A549 (cell line): Measurements from ENCODE around the gene ATG10. TPM values are rescaled to one million over a fixed set of nuclear protein-coding genes. Genes with fewer than 3 reads are reported as not detected.
A peak's percentile ranks its signal among the peaks of the same experiment; 100 is the strongest.

Source experiments
- ATAC-seq, 2 experiments: fragments of 200-7000 bp in 1 of 2; fragments of >200 bp in 1 of 2; cut with Nextera tagmentation in 1 of 2; cut with Tn5 transposase in 1 of 2; 3 replicates each; pipeline versions ENCODE4 v1.8.0 to v1.9.1; 2018 to 2020; ENCODE audit warnings: mild to moderate bottlenecking in 1 of 2, moderate library complexity in 1 of 2
- CTCF ChIA-PET: fragments of 300-600 bp; sonication (Branson Sonifier 250); formaldehyde crosslinking; extraction: SDS; loops from one replicate; lab custom pipeline; 2021; ENCODE audit warnings: antibody characterized with exemption, inconsistent platforms; lab: Yijun Ruan, JAX
- POLR2A ChIA-PET: fragments of 350-600 bp; formaldehyde crosslinking; extraction: SDS; loops from one replicate; lab custom pipeline; 2021; ENCODE audit warnings: antibody characterized with exemption, inconsistent platforms; lab: Yijun Ruan, JAX
- DNase-seq, 2 experiments: peaks; one replicate each; pipeline versions ENCODE4 v3.0.0 to v3.0.0-alpha.2; 2011 to 2016; ENCODE audit warnings: low read depth in 1 of 2, low spot score in 1 of 2
- FAIRE-seq: peaks from 2 replicates; lab custom pipeline; 2011; peaks lifted over from hg19 to GRCh38; lab: Jason Lieb, UNC
- H3K27ac ChIP-seq, 2 experiments: fragments of >200 bp; sonication (Bioruptor Twin); formaldehyde crosslinking; 3 replicates each; pipeline ENCODE4 v1.5.1; 2016 to 2017
- H3K4me1 ChIP-seq: fragments of >200 bp; sonication (Bioruptor Twin); formaldehyde crosslinking; 3 replicates; pipeline ENCODE4 v1.6.1; 2016
- H3K4me2 ChIP-seq: fragments of >200 bp; sonication (Bioruptor Twin); formaldehyde crosslinking; 3 replicates; pipeline ENCODE4 v1.6.1; 2016
- H3K4me3 ChIP-seq: fragments of >200 bp; sonication (Bioruptor Twin); formaldehyde crosslinking; 3 replicates; pipeline ENCODE4 v1.5.1; 2016
- H3K9me3 ChIP-seq: fragments of >200 bp; sonication (Bioruptor Twin); formaldehyde crosslinking; 3 replicates; pipeline ENCODE4 v1.6.1; 2016
- CBX8 ChIP-seq: fragments of 200-600 bp; sonication (generic); IDR thresholded peaks from 2 replicates; pipeline ENCODE4 v1.6.1; 2016
- CEBPB ChIP-seq, 2 experiments: fragments of >200 bp in 1 of 2; sonication (Bioruptor Twin) in 1 of 2; formaldehyde crosslinking in 1 of 2; IDR thresholded peaks; 2 replicates each; pipeline ENCODE4 v1.6.1; 2012 to 2016
- EHMT2 ChIP-seq: fragments of 200-600 bp; sonication (generic); IDR thresholded peaks from 2 replicates; pipeline ENCODE4 v1.6.1; 2016; ENCODE audit warnings: antibody characterized with exemption, low read depth, mild to moderate bottlenecking, moderate library complexity
- ESRRA ChIP-seq: fragments of 150-350 bp; IDR thresholded peaks from 2 replicates; pipeline ENCODE4 v1.6.1; 2014; ENCODE audit warnings: mild to moderate bottlenecking, low read length, borderline replicate concordance
- FOXS1 ChIP-seq: fragments of 250-450 bp; sonication (Bioruptor Pico); IDR thresholded peaks from 2 replicates; pipeline ENCODE4 v1.5.0; 2020; ENCODE audit warnings: mild to moderate bottlenecking, moderate library complexity
- HEYL ChIP-seq: fragments of 250-450 bp; sonication (Bioruptor Pico); IDR thresholded peaks from 2 replicates; pipeline ENCODE4 v1.8.0; 2021; ENCODE audit warnings: mild to moderate bottlenecking, moderate library complexity
- JUNB ChIP-seq: fragments of >200 bp; sonication (Bioruptor Twin); formaldehyde crosslinking; IDR thresholded peaks from 2 replicates; pipeline ENCODE4 v1.6.1; 2016
- MAFK ChIP-seq: fragments of 450-650 bp; IDR thresholded peaks from 2 replicates; pipeline ENCODE4 v1.6.1; 2014; ENCODE audit not compliant: partially characterized antibody
- MAZ ChIP-seq: fragments of 150-350 bp; IDR thresholded peaks from 2 replicates; pipeline ENCODE4 v1.6.1; 2014; ENCODE audit warnings: antibody characterized with exemption, low read depth, low read length, borderline replicate concordance
- MYC ChIP-seq: IDR thresholded peaks from 2 replicates; pipeline ENCODE4 v1.6.1; 2012; ENCODE audit warnings: mild to moderate bottlenecking, inconsistent platforms, low read length, improper control_type of control experiment, borderline replicate concordance
- NPAS2 ChIP-seq: fragments of 250-450 bp; sonication (Bioruptor Pico); IDR thresholded peaks from 2 replicates; pipeline ENCODE4 v1.8.0; 2022; ENCODE audit warnings: mild to moderate bottlenecking, moderate library complexity, borderline replicate concordance
- PHF8 ChIP-seq: fragments of 200-600 bp; sonication (generic); IDR thresholded peaks from 2 replicates; pipeline ENCODE4 v1.6.1; 2016; ENCODE audit warnings: low read depth, mild to moderate bottlenecking, antibody characterized with exemption, moderate library complexity, borderline replicate concordance
- POLR2A ChIP-seq: IDR thresholded peaks from 2 replicates; pipeline ENCODE4 v1.6.1; 2012; ENCODE audit warnings: mild to moderate bottlenecking, low read length
- POLR2AphosphoS2 ChIP-seq: conservative IDR thresholded peaks from 2 replicates; pipeline ENCODE4 v1.6.1; 2012; ENCODE audit warnings: low read length, improper control_type of control experiment, inconsistent platforms
- RCOR1 ChIP-seq: fragments of 150-350 bp; IDR thresholded peaks from 2 replicates; pipeline ENCODE4 v1.6.1; 2014; ENCODE audit warnings: antibody characterized with exemption, low read length, low read depth
- RFX5 ChIP-seq: fragments of 450-650 bp; IDR thresholded peaks from 2 replicates; pipeline ENCODE4 v1.7.1; 2014; ENCODE audit warnings: antibody characterized with exemption, mild to moderate bottlenecking, moderate library complexity
- RNF2 ChIP-seq: fragments of 200-600 bp; sonication (generic); IDR thresholded peaks from 2 replicates; pipeline ENCODE4 v1.6.1; 2016; ENCODE audit warnings: low read depth, mild to moderate bottlenecking, antibody characterized with exemption, moderate library complexity, borderline replicate concordance
- TP53 ChIP-seq: fragments of 250-450 bp; sonication (Bioruptor Pico); IDR thresholded peaks from 2 replicates; pipeline ENCODE4 v1.5.0; 2021; ENCODE audit warnings: mild to moderate bottlenecking, moderate library complexity
- ZC3H11A ChIP-seq: fragments of 450-650 bp; IDR thresholded peaks from 2 replicates; pipeline ENCODE4 v1.6.1; 2014; ENCODE audit warnings: antibody characterized with exemption, mild to moderate bottlenecking
- ZSCAN20 ChIP-seq: fragments of 250-450 bp; sonication (Bioruptor Pico); IDR thresholded peaks from 2 replicates; pipeline ENCODE4 v1.8.0; 2022; ENCODE audit warnings: mild to moderate bottlenecking, moderate library complexity
- WGBS: methylation state at CpG from one replicate; pipeline ENCODE4 v1.1.6; 2017; ENCODE audit errors: missing lambda C conversion rate; 5-methylcytosine and 5-hydroxymethylcytosine counted together
- polyA plus RNA-seq, 4 experiments: library from polyadenylated mRNA; depleted of rRNA in 3 of 4; stranded (reverse); fragments of >200 nt; fragmentation: RNase III in 1 of 4; extraction: RNeasy Plus Mini Kit Qiagen cat#74134 plus additional on column Dnase treatment in 1 of 4; gene quantifications; 2 replicates in 3 of 4; 3 replicates in 1 of 4; pipeline ENCODE4 v1.2.3, GENCODE V29; 2011 to 2017
- TF ChIP-seq, protein P1 (sequence below): fragments of 250-450 bp; sonication (Bioruptor Pico); IDR thresholded peaks from 2 replicates; pipeline ENCODE4 v1.5.0; 2021; ENCODE audit warnings: mild to moderate bottlenecking, moderate library complexity, borderline replicate concordance
- TF ChIP-seq, protein P2 (sequence below): IDR thresholded peaks from 2 replicates; pipeline ENCODE4 v1.6.1; 2012; ENCODE audit warnings: low read depth, borderline replicate concordance
- TF ChIP-seq, protein P3 (sequence below): fragments of 250-450 bp; sonication (Bioruptor Pico); IDR thresholded peaks from 2 replicates; pipeline ENCODE4 v1.5.0; 2020; ENCODE audit warnings: low read depth, mild to moderate bottlenecking, moderate library complexity
- TF ChIP-seq, protein P4 (sequence below): IDR thresholded peaks from 2 replicates; pipeline ENCODE4 v1.6.1; 2012
- TF ChIP-seq, protein P5 (sequence below): fragments of 150-350 bp; IDR thresholded peaks from 2 replicates; pipeline ENCODE4 v1.6.1; 2014; ENCODE audit warnings: low read depth, mild to moderate bottlenecking, low read length
- TF ChIP-seq, protein P6 (sequence below): fragments of 200-600 bp; sonication (generic); IDR thresholded peaks from 2 replicates; pipeline ENCODE4 v1.6.1; 2016; ENCODE audit warnings: antibody characterized with exemption, mild to moderate bottlenecking, moderate library complexity
- TF ChIP-seq, protein P7 (sequence below): IDR thresholded peaks from 2 replicates; pipeline ENCODE4 v1.6.1; 2012

ATG10 gene
- polyA plus RNA-seq, 2 of the 4 experiments (the other 2 are of a cell fraction) = 12.7 to 17.9 TPM

DNA sequence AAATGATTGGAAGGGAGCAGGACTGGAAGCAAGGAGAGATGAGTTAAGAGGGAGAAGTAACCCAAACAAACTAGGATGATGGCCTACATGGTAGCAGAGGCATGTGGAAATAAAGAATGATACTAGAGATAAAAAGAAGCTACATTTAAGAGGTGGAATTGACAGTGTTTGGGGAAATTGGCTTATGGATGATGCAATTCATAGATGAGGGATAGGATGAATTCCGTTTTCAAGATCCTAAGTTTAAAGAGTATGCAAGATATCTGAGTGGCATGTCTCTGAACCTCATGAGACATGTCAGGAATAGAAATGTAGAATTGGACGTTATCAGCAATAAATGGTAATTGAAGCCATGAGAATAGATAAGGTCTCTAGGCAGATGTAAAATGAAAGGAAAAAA lies 232.7 kb downstream of the ATG10 start (continued):
- TF ChIP-seq ZSCAN20 (CRISPR knock-in tag) = no peak
- TF ChIP-seq, all 56 proteins: peak for 0

DNA sequence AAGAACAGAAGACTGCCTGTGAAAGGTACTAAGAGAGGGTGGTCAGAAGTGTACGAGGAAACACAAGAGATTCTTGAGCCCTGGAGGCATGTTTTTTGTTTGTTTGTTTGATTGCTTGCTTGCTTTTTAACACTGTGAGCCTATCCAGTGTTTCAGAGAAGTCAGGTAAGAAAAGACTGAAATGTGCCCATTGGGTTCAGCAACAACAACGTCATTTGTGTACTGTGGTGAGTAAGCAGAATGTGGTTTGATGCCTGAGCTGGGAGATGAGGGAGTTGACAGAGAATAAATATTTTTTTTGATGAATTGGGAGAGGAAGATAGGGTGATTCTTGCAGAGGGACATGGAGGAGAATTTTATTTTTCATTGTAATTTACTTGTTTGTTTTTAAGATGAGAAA lies 233.2 kb downstream of the ATG10 start:
- TF ChIP-seq, protein P1, sequence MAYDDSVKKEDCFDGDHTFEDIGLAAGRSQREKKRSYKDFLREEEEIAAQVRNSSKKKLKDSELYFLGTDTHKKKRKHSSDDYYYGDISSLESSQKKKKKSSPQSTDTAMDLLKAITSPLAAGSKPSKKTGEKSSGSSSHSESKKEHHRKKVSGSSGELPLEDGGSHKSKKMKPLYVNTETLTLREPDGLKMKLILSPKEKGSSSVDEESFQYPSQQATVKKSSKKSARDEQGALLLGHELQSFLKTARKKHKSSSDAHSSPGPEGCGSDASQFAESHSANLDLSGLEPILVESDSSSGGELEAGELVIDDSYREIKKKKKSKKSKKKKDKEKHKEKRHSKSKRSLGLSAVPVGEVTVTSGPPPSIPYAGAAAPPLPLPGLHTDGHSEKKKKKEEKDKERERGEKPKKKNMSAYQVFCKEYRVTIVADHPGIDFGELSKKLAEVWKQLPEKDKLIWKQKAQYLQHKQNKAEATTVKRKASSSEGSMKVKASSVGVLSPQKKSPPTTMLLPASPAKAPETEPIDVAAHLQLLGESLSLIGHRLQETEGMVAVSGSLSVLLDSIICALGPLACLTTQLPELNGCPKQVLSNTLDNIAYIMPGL = no peak
- TF ChIP-seq RFX5 = no peak
- no peak for TF ChIP-seq FOXS1 (CRISPR knock-in tag)
- no peak for TF ChIP-seq ZC3H11A
- TF ChIP-seq CBX8 = no peak
- TF ChIP-seq, protein P2, sequence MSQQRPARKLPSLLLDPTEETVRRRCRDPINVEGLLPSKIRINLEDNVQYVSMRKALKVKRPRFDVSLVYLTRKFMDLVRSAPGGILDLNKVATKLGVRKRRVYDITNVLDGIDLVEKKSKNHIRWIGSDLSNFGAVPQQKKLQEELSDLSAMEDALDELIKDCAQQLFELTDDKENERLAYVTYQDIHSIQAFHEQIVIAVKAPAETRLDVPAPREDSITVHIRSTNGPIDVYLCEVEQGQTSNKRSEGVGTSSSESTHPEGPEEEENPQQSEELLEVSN = no peak
- TF ChIP-seq EHMT2 = no peak
- TF ChIP-seq RCOR1 = no peak
- no peak for TF ChIP-seq POLR2AphosphoS2
- TF ChIP-seq MAFK = no peak
- TF ChIP-seq JUNB = no peak
- TF ChIP-seq, protein P3, sequence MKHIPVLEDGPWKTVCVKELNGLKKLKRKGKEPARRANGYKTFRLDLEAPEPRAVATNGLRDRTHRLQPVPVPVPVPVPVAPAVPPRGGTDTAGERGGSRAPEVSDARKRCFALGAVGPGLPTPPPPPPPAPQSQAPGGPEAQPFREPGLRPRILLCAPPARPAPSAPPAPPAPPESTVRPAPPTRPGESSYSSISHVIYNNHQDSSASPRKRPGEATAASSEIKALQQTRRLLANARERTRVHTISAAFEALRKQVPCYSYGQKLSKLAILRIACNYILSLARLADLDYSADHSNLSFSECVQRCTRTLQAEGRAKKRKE (CRISPR knock-in tag) = no peak
- no peak for TF ChIP-seq POLR2A
- no peak for TF ChIP-seq RNF2
- TF ChIP-seq NPAS2 (CRISPR knock-in tag) = no peak
- TF ChIP-seq, protein P4, sequence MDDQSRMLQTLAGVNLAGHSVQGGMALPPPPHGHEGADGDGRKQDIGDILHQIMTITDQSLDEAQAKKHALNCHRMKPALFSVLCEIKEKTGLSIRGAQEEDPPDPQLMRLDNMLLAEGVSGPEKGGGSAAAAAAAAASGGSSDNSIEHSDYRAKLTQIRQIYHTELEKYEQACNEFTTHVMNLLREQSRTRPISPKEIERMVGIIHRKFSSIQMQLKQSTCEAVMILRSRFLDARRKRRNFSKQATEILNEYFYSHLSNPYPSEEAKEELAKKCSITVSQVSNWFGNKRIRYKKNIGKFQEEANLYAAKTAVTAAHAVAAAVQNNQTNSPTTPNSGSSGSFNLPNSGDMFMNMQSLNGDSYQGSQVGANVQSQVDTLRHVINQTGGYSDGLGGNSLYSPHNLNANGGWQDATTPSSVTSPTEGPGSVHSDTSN = no peak
- TF ChIP-seq ESRRA = no peak
- TF ChIP-seq, protein P5, sequence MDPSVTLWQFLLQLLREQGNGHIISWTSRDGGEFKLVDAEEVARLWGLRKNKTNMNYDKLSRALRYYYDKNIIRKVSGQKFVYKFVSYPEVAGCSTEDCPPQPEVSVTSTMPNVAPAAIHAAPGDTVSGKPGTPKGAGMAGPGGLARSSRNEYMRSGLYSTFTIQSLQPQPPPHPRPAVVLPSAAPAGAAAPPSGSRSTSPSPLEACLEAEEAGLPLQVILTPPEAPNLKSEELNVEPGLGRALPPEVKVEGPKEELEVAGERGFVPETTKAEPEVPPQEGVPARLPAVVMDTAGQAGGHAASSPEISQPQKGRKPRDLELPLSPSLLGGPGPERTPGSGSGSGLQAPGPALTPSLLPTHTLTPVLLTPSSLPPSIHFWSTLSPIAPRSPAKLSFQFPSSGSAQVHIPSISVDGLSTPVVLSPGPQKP = no peak
- TF ChIP-seq, all 56 proteins: peak for 0
- POLR2A ChIA-PET = no interaction called here
- ATAC-seq = peak in 1 of 2 experiments; percentile 65; a peak in 3 of 6 replicates
- FAIRE-seq = no peak
- 41% methylated on average over 2 of the region's 2 CpGs for WGBS
- Histone ChIP-seq H3K9me3 (no peaks in the 10 kb centered on the region), H3K4me1 (peaks cover 8% of the 10 kb centered on the region; the same call in 1 of the 3 replicates), H3K27ac (0 out of 6 replicates have a peak overlapping the region, but pooled peaks of 1 of the 2 experiments have one; percentile 3), H3K4me3 (no peak overlapping the region), H3K4me2 (peak overlapping the region; percentile 21)
- CTCF ChIA-PET = no interaction called here
- peak in 1 of 2 experiments; percentile 56 for DNase-seq

DNA sequence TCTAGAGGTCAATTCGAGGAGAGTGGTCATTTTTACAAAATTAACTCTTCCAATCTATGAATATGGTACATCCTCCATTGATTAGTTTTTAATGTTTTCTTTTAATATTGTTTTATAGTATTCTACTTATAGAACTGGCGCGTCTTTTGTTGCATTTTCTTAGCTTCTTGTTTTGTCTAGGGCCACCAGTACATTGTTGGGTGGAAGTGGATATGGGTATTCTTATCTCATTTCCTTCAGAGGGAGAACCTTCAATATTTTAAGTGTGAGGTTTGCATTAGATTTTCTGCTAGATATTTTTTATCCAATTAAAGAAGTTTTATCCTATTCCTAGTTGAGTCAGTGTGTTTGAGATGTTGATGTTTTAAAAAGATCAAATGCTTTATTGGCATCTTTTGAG lies 236.5 kb downstream of the ATG10 start:
- peaks cover 8% of the 10 kb centered on the region; the same call in 1 of the 3 replicates for H3K4me1 ChIP-seq
- ATAC-seq (no peak), DNase-seq (no peak), FAIRE-seq (no peak)
- H3K27ac ChIP-seq = no peak overlapping the region
- no peak overlapping the region for H3K4me3 ChIP-seq
- no peak overlapping the region for H3K4me2 ChIP-seq
- CTCF ChIA-PET = no interaction called here
- no peaks in the 10 kb centered on the region for H3K9me3 ChIP-seq
- WGBS = 92% methylated on average over 3 of the region's 3 CpGs
- POLR2A ChIA-PET = no interaction called here
- TF ChIP-seq PHF8 (no peak), HEYL (CRISPR knock-in tag) (no peak), ZSCAN20 (CRISPR knock-in tag) (no peak), ZC3H11A (no peak), MAZ (no peak), JUNB (no peak), MYC (no peak), RNF2 (no peak), CEBPB (IDR thresholded peaks at IDR 0.05) (no peak), TP53 (no peak)
- TF ChIP-seq, protein P6, sequence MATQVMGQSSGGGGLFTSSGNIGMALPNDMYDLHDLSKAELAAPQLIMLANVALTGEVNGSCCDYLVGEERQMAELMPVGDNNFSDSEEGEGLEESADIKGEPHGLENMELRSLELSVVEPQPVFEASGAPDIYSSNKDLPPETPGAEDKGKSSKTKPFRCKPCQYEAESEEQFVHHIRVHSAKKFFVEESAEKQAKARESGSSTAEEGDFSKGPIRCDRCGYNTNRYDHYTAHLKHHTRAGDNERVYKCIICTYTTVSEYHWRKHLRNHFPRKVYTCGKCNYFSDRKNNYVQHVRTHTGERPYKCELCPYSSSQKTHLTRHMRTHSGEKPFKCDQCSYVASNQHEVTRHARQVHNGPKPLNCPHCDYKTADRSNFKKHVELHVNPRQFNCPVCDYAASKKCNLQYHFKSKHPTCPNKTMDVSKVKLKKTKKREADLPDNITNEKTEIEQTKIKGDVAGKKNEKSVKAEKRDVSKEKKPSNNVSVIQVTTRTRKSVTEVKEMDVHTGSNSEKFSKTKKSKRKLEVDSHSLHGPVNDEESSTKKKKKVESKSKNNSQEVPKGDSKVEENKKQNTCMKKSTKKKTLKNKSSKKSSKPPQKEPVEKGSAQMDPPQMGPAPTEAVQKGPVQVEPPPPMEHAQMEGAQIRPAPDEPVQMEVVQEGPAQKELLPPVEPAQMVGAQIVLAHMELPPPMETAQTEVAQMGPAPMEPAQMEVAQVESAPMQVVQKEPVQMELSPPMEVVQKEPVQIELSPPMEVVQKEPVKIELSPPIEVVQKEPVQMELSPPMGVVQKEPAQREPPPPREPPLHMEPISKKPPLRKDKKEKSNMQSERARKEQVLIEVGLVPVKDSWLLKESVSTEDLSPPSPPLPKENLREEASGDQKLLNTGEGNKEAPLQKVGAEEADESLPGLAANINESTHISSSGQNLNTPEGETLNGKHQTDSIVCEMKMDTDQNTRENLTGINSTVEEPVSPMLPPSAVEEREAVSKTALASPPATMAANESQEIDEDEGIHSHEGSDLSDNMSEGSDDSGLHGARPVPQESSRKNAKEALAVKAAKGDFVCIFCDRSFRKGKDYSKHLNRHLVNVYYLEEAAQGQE = no peak
- TF ChIP-seq, protein P7, sequence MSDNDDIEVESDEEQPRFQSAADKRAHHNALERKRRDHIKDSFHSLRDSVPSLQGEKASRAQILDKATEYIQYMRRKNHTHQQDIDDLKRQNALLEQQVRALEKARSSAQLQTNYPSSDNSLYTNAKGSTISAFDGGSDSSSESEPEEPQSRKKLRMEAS = no peak
